GM12874 (cell line): Measurements from ENCODE around the gene NKX2-4.

Experiments
- TF ChIP-seq, protein P1 (sequence below): IDR thresholded peaks from 2 replicates; pipeline ENCODE4 v1.5.1; 2011; ENCODE audit warnings: low read depth, mild to moderate bottlenecking, control low read depth, low read length, moderate library complexity; ENCODE audit not compliant: insufficient read depth

The NKX2-4 gene

DNA sequence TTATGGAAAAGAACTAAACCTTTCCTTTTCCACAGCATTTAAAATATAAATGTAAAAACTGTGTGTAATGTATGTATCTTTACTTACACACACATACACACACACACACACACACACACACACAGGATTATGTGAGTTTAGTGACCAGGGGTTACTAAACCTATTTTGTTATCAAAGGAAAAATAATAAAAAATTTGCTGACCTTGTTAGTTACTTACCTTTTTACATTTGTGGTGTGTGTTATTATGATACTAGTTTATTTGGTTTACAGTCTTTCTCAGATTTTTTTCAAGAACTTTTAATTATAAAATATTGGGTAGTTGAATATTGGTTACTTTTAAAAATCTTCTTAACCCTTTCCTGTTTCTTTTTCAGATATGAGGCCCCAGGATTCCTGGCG, 15.7 kb downstream of the NKX2-4 start:
- TF ChIP-seq, protein P1, sequence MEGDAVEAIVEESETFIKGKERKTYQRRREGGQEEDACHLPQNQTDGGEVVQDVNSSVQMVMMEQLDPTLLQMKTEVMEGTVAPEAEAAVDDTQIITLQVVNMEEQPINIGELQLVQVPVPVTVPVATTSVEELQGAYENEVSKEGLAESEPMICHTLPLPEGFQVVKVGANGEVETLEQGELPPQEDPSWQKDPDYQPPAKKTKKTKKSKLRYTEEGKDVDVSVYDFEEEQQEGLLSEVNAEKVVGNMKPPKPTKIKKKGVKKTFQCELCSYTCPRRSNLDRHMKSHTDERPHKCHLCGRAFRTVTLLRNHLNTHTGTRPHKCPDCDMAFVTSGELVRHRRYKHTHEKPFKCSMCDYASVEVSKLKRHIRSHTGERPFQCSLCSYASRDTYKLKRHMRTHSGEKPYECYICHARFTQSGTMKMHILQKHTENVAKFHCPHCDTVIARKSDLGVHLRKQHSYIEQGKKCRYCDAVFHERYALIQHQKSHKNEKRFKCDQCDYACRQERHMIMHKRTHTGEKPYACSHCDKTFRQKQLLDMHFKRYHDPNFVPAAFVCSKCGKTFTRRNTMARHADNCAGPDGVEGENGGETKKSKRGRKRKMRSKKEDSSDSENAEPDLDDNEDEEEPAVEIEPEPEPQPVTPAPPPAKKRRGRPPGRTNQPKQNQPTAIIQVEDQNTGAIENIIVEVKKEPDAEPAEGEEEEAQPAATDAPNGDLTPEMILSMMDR = no peak

DNA sequence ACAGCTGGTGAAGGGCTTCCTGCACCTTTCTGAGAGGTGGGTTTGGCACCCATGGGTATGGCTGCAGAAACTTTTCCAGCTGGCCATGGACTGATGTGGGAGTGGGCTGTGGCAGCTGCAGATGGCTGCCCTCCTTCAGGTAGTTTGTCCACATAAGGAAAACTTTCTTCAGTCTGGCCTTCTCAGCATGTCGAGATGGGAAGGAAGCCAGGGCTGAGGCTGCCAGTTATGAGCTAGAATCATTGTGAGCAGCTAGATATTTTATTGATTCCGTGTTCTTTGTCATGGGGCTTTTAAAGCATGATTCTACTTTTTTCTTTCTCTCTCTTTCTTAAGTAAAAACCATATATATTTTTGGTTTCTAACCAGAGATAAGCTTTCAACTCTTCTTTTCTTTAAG, 16.6 kb downstream of the NKX2-4 start:
- TF ChIP-seq, protein P1 = no peak

GRCh38 chr20:21378259-21378658, 19.1 kb downstream of the NKX2-4 start:
- TF ChIP-seq, protein P1 = no peak

DNA sequence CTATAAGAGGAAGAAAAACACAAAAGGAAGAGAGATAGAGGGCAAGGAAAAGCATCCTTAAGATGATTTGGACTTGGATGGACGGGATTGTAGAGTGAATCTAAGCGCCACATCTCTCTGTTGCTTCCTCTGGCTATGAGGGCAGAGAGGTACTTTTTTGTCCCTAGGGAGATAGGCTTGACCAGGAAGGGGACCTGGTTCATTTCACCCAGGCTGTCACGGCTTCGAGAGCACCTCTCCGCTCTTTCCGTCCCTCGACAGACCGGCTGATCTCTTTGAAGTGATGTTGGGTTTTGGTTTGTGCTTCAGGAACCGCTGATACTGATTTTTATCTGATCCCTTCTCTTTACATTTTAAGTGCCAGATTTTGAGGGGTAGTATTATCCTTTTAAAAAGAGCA, 19.6 kb downstream of the NKX2-4 start:
- TF ChIP-seq, protein P1 = no peak

DNA sequence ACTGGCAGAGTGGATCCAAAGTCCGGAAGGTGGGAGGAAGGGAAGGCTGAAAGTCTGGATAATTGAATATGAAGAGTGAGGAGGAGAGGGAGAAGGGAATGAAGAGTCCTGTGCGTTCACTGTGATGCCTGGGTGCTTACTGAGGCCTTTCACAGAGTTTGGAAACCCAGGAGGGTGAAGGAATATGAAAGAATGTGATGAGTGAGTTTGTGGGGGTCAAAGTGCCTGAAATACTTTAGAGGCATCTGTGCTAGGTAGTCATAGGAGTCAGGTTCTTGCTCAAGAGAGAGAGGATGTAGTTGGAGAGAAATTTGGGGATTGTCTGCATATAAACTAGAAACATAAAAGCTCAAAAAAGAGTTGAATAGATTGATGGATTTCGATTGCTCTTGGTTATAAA, 20.7 kb downstream of the NKX2-4 start:
- TF ChIP-seq, protein P1 = no peak

DNA sequence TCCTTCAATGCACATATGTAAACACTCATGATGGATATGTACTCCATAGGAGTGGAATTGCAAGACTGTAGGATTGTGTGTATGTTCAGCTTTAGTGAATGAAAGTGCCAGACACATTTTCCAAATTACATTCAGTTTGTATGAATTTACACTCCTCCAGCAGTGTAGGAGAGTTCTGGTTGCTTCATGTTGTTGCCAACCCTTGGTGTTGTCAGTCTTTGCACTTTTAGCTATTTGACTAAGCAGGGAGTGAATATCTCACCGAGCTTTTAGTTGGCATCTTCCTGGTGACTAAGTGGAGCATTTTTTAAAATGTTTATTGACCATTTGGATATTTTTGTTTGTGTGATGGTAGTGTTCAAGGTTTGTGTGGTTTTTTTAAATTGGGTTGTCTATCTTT, 23.9 kb downstream of the NKX2-4 start:
- TF ChIP-seq, protein P1 = no peak

DNA sequence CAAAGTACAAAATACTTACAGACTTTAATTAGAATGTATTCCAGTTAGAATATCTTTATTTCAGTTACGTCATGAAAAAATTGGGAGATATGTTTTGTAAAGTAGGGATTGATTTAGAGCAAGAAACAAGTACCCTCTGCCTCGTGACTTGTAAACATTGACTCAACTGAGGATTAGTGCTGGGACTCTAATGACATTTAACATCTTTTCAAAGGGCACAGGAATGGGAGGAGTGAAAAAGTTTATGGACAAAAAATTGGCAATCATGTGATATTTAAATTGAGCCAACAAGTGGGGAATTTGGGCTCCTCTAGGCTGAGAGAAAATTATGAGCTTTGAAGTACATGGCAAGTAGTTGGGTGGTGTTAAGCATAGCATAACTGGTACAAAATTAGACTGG, 25.3 kb downstream of the NKX2-4 start:
- TF ChIP-seq, protein P1 = no peak

DNA sequence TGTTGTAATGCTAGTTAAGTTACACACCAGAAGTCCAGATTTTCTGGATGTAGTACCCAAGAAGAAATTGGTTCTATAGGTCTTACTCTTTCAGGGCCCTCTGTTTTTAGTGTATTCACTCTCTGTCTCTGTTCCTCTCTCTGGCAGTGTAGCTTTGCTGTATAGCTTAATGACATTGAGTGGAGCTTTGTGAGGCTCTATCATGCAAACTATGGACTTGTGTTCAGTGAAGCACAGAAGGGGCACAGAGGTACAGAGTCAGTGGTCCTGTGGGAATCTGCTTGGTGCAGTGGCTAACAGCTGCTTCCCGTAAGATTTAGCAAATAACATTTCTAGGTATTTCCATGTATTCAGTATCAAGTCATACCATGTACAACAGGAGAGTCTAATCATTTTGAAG, 26.1 kb downstream of the NKX2-4 start:
- TF ChIP-seq, protein P1 = no peak
